ENCODE results near the gene ARRDC2. TPM values are rescaled to one million over a fixed set of nuclear protein-coding genes. Genes with fewer than 3 reads are reported as not detected.
A peak's percentile ranks its signal among the peaks of the same experiment; 100 is the strongest.

ARRDC2 gene
- total RNA-seq, 1 experiment from 2014 or later = 27.7 TPM

- intact Hi-C loops (cut with micrococcal nuclease) = loop anchor here (1.0 to 5.0 kb wide), 2 partner anchors 51 to 111 kb away; no protein-coding TSS in a partner anchor
- POLR2A ChIA-PET (ENCODE audit: unreplicated experiment) = no interaction called here
- no peaks in the 10 kb centered on the region for H4K20me1 ChIP-seq (ENCODE audit: low read length)
- H3F3A ChIP-seq (ENCODE audit: low read length, unreplicated experiment) = no peaks in the 10 kb centered on the region
- H3K9me2 ChIP-seq (replicated peaks; ENCODE audit: low read length) = no peaks in the 10 kb centered on the region
- DNase-seq = peak; percentile 80
- CTCF ChIA-PET = no interaction called here
- H3K36me3 ChIP-seq (ENCODE audit: low read depth, low read length) = no peaks in the 10 kb centered on the region
- ATAC-seq = peak; percentile 81
- no peaks in the 10 kb centered on the region for H3K79me2 ChIP-seq (ENCODE audit: low read length)
- H3K9me3 ChIP-seq (ENCODE audit: low read length) = no peaks in the 10 kb centered on the region
- TF ChIP-seq EZH2 (IDR thresholded peaks at IDR 0.05; ENCODE audit: low read length, unreplicated experiment) (no peak), EZH2phosphoT487 (IDR thresholded peaks at IDR 0.05; ENCODE audit: borderline replicate concordance, low read length) (no peak)
- TF ChIP-seq, protein P1, sequence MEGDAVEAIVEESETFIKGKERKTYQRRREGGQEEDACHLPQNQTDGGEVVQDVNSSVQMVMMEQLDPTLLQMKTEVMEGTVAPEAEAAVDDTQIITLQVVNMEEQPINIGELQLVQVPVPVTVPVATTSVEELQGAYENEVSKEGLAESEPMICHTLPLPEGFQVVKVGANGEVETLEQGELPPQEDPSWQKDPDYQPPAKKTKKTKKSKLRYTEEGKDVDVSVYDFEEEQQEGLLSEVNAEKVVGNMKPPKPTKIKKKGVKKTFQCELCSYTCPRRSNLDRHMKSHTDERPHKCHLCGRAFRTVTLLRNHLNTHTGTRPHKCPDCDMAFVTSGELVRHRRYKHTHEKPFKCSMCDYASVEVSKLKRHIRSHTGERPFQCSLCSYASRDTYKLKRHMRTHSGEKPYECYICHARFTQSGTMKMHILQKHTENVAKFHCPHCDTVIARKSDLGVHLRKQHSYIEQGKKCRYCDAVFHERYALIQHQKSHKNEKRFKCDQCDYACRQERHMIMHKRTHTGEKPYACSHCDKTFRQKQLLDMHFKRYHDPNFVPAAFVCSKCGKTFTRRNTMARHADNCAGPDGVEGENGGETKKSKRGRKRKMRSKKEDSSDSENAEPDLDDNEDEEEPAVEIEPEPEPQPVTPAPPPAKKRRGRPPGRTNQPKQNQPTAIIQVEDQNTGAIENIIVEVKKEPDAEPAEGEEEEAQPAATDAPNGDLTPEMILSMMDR (conservative IDR thresholded peaks at IDR 0.05; ENCODE audit: low read depth, low read length) = peak; percentile 93
- peak overlapping the region; percentile 44; the same call in 1 of the 2 replicates for H3K4me3 ChIP-seq (ENCODE audit: low read length)
- no peak overlapping the region for H3K27ac ChIP-seq (ENCODE audit: low read length)
- no TSS peak for BruUV-seq (replicated peaks)
- peak overlapping the region; percentile 30 for H3K9ac ChIP-seq (ENCODE audit: low read length)
- H2AFZ ChIP-seq (ENCODE audit: low read length) = peak overlapping the region; percentile 73
- peak overlapping the region; percentile 68 for H3K4me2 ChIP-seq (ENCODE audit: low read length)
- peaks cover 8% of the 10 kb centered on the region for H3K4me1 ChIP-seq (ENCODE audit: insufficient read depth, low read length)
- no peaks in the 10 kb centered on the region for H3K27me3 ChIP-seq (ENCODE audit: low read length)
Measured at GRCh38 chr19:18058208-18059009, 50.4 kb downstream of the ARRDC2 start.

GRCh38 chr19:18059297-18059696 is 51.3 kb downstream of the ARRDC2 start:
- no peaks in the 10 kb centered on the region for H3K79me2 ChIP-seq (ENCODE audit: low read length)
- ATAC-seq = no peak
- H3K36me3 ChIP-seq (ENCODE audit: low read depth, low read length) = no peaks in the 10 kb centered on the region
- BruUV-seq (replicated peaks) = no TSS peak
- no peak overlapping the region for H2AFZ ChIP-seq (ENCODE audit: low read length)
- ChIA-PET POLR2A (ENCODE audit: unreplicated experiment) (no interaction called here), CTCF (no interaction called here)
- intact Hi-C loops (cut with micrococcal nuclease) = loop anchor here (5.0 kb wide), 1 partner anchor 112 kb away; no protein-coding TSS in a partner anchor
- no peaks in the 10 kb centered on the region for H3K9me3 ChIP-seq (ENCODE audit: low read length)
- H4K20me1 ChIP-seq (ENCODE audit: low read length) = no peaks in the 10 kb centered on the region
- H3K27ac ChIP-seq (ENCODE audit: low read length) = no peak overlapping the region
- no peak for DNase-seq
- H3K9ac ChIP-seq (ENCODE audit: low read length) = no peak overlapping the region
- H3K27me3 ChIP-seq (ENCODE audit: low read length) = no peaks in the 10 kb centered on the region
- peaks cover 8% of the 10 kb centered on the region for H3K4me1 ChIP-seq (ENCODE audit: insufficient read depth, low read length)
- TF ChIP-seq, protein P1 (conservative IDR thresholded peaks at IDR 0.05; ENCODE audit: low read depth, low read length) = no peak
- TF ChIP-seq EZH2 (IDR thresholded peaks at IDR 0.05; ENCODE audit: low read length, unreplicated experiment) (no peak), EZH2phosphoT487 (IDR thresholded peaks at IDR 0.05; ENCODE audit: borderline replicate concordance, low read length) (no peak)
- no peak overlapping the region for H3K4me3 ChIP-seq (ENCODE audit: low read length)
- no peaks in the 10 kb centered on the region for H3K9me2 ChIP-seq (replicated peaks; ENCODE audit: low read length)
- no peak overlapping the region for H3K4me2 ChIP-seq (ENCODE audit: low read length)
- no peaks in the 10 kb centered on the region for H3F3A ChIP-seq (ENCODE audit: low read length, unreplicated experiment)

DNA sequence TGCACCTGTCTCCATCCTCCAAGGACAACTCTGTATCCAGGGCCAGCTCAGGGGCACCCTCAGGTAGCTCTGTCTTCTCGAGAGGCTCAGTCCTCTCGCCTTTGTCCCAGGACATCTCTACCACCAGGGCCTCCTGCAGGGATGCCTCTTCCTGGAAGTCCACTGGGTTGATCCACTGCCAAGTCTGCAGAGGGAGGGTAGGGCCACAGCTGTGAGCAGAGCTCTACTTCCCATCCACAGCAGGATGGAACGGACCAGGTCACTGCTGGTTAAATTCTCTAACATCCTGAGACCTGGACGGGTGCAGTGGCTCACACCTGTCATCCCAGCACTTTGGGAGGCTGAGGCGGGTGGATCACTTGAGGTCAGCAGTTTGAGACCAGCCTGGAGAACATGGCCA is 51.9 kb downstream of the ARRDC2 start:
- no peak for ATAC-seq
- intact Hi-C loops (cut with micrococcal nuclease) = loop anchor here (5.0 kb wide), 1 partner anchor 113 kb away; no protein-coding TSS in a partner anchor
- no peaks in the 10 kb centered on the region for H3F3A ChIP-seq (ENCODE audit: low read length, unreplicated experiment)

More for the DNA sequence above, 51.9 kb downstream of the ARRDC2 start:
- Histone ChIP-seq H3K9me3 (ENCODE audit: low read length) (no peaks in the 10 kb centered on the region), H3K27ac (ENCODE audit: low read length) (no peak overlapping the region), H3K4me3 (ENCODE audit: low read length) (no peak overlapping the region), H3K4me1 (ENCODE audit: insufficient read depth, low read length) (peaks cover 8% of the 10 kb centered on the region), H3K9ac (ENCODE audit: low read length) (no peak overlapping the region), H2AFZ (ENCODE audit: low read length) (no peak overlapping the region), H4K20me1 (ENCODE audit: low read length) (no peaks in the 10 kb centered on the region), H3K36me3 (ENCODE audit: low read depth, low read length) (no peaks in the 10 kb centered on the region), H3K79me2 (ENCODE audit: low read length) (no peaks in the 10 kb centered on the region), H3K9me2 (replicated peaks; ENCODE audit: low read length) (no peaks in the 10 kb centered on the region), H3K4me2 (ENCODE audit: low read length) (no peak overlapping the region), H3K27me3 (ENCODE audit: low read length) (no peaks in the 10 kb centered on the region)
- no peak for TF ChIP-seq EZH2 (IDR thresholded peaks at IDR 0.05; ENCODE audit: low read length, unreplicated experiment)
- no peak for TF ChIP-seq EZH2phosphoT487 (IDR thresholded peaks at IDR 0.05; ENCODE audit: borderline replicate concordance, low read length)
- TF ChIP-seq, protein P1 (conservative IDR thresholded peaks at IDR 0.05; ENCODE audit: low read depth, low read length) = no peak
- CTCF ChIA-PET = no interaction called here
- POLR2A ChIA-PET (ENCODE audit: unreplicated experiment) = no interaction called here
- BruUV-seq (replicated peaks) = no TSS peak
- no peak for DNase-seq

All from PC-3 (cell line).